SKM-1 treated with dmso at 0.1 percent for 144 hours (cell line): ENCODE measurements around the gene KCNQ1.

Source experiments
- DNase-seq: peaks from one replicate; lab custom pipeline; 2025; ENCODE audit not compliant: unreplicated experiment; lab: John Stamatoyannopoulos, UW

Gene KCNQ1

DNA sequence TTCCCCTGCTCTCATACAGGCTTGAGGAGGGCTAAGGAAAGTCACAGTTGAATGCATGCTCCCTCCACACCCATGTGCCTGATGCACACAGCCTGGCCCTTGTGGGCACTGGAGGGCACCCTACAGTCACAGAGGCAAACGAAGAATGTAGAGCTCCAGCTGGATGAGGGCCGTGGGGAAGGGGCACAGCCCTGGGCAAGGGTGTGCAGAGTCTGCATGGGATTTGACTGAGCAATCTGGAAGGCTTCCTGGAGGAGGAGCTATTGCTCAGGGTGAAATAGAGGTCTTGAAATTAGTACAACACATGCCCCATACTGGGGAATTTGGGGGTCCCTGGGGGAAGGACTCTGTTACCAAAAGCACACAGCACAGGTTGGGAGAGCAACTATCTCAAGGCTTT is 64.0 kb downstream of the KCNQ1 start:
- DNase-seq: no peak

DNA sequence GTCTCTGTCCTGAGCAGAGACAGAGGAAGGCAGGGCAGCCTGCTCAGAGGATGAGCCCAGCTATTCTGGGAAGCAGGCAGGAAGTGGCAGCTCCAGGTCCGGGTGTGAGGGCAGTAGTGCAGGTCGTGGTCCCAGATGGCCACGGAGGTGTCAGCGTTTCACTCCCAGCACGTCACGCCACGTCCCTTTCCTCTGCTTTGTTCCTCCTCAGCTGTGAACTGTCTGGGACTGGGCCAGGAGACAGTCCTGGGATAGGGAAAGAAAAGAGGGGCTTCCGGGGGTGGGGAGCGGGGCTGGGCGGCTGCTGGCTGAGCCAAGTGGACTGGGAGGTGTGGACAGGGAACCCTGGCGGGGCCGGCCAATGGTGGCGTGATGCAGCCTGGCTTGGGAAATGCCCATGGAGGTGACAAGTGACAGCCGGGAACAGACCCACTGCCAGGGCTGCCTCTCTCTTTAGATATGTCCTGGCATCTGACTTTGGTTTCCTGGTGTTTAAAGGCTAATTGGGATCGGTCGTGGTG is 64.7 kb downstream of the KCNQ1 start:
- DNase-seq: no peak

DNA sequence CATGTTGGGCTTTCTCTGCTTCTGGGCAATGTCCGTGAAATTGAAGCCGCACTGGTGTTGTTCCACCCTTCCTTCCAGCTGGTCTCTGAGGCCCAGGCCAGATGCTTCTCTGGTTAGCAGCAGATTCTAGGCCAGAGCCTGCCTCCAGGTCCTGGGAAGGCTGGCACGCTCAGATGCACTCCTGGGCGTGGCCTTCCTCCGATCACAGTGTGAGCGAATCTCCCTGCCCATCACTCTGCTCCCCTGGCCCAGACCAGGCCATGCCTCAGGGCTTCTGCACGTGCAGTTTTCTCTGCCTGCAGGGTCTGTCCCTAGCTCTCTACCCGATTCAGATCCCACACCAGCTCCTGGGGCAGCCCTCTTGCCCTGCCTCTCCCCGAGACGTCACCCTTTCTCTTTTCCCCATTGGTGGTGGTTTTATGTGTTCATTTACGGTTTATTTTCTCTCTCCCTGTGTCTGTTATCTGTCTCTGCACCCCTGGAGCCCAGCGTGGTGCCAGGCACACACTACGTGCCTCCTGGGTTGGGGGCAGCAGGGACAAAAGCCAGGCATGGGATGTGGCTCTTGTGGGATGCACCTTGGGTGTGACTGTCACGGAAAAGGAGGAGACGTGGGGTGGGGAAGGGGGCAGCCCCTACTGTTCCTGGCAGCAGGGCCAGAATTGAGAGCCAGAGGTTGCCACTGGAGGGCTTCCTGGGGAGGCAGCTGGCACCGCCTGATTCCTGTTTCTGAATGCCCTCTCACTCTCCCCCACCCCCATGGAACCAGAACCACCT is 66.0 kb downstream of the KCNQ1 start:
- no peak for DNase-seq

DNA sequence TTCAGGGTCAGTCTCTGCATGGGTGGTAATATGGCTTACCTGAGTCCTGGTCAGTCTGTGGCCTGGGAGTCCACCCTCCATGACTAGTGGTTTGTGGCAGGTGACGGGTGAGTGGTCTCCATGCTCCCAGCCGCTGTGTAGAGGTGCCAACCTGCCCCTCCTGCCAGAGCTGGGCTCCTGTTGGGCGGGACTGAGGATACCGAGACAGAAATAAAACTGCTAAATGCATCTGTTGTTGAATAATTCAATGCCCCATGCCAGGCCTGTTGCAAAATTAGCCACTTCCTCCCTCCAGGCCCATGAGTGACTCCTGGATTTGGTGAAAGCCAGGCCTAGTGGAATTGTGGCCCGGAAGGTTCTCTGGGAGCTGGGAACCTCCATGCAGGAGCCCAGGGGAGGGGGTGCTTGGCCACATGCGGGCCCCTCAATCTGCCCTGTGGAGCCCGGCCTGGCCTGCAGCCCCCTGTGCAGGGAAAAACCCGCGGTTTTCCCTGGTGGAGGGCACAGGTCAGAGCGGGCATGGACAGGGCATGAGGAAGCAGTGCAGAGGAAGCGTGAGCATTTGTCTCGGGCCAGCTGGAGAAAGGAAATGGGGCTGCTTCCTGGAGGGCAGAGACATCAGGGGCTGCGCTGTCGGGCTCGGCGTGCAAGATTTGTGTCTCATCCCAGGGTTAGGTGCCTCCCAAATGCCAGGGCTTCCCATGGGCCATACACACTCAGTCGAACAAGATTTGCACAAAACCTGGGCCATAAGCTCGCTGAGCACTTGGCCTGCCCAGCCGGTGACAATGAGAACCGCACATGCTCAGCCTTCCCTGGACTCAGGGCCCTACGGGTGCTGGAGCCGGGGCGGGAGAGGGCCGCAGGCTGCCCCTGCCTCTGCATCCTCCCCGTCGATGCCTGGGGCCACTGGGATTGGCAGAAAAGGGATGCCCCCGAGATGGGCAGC is 66.9 kb downstream of the KCNQ1 start:
- no peak for DNase-seq

DNA sequence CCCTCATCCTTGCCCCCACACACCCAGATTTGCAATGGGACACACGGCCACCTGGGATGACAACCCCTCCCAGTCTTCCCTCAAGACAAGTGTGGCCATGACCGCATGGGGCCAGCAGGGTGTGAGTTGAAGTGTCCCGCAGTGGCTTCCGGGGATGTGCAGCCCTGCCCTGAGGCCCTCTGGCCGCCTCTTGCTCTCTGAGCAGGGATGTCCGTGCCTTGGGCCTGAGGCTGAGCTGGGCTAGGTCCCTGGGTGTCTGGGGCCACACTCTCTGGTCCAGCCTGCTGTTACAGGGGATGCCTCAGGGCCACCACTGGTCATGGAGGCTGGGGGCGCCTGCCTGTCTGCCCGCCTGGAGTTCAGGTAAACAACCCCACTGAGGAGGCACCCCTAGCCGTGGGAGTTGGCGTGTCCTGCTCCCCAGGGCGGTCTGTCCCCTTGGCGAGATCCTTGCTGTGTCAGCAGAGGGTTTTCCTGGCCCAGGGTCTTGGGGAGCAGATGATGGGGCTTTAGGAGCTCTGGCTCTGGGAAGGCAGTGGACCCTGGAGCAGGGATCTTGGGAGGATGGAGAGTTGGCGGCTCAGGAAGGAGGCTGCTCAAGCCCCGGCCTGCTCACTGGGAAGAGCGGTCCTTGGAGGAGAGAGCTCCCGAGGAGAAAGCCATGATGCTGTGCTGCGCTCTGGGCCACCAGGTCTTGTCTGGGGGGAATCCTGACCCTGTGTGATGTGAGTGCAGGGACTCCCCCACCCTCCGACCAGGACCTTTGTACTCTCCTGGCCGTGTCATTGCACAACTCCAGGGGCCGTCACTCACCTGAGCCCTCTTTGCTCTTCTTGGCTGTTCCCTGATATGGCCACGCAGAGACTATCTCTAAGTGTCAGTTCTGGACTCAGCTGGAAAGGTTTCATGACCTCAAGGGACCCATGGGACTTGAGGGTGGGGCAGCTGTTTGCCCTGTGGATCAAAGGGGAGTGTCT is 67.9 kb downstream of the KCNQ1 start:
- no peak for DNase-seq

GRCh38 chr11:2513441-2513840 is 68.6 kb downstream of the KCNQ1 start:
- DNase-seq: no peak

GRCh38 chr11:2515401-2516275 is 70.8 kb downstream of the KCNQ1 start:
- no peak for DNase-seq

DNA sequence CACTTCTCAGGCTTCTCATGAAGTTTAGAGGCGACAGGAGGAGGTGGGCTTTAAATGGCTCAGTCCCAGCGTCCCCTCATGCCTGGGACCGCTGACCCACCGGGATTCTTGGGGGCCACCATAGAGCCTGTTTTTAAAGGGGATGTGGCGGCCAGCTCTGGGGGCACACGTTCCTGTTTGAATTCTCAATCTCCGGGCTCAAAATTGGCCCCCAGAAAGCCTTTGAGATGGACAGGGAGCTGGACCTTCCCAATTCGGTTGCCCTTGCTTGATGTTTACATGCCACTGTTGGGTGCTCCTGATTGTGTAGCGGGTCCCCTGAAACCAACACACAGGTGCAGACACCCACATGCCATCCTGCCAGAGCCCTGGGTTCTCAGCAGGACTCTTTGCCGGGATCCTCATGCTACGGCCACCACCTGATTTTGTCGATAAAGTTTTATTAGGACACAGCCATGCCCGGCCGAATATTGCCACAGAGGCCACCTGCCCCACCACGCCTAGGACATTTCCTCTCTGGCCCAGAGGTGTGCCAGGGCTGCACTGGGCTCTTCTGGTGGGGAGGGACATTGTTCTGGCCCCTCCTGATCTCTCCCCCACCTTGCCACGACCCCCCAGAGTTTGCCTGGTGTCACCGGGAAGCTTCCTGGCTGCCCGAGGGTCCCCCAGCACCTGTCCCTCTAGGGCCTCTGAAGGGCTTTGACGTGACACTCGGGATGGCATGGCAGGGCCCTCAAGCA is 71.6 kb downstream of the KCNQ1 start:
- DNase-seq: no peak

DNA sequence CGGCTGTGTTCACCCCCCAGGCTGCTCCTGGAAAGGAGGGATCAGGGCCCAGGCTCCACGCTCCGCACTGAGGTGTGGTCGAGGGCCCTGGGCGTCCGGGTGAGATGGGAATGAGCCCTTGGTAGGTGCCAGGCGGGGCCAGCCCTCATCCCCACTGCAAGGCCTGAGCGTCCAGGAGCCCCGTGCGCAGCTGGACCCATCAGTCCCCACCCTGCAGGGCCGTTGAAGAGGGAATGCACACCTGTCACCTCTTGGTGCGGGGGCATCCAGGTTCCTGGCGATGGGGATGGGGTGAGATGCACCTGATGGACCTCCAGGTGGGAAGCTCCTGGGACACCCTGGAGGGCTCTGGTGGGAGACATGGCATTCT is 72.2 kb downstream of the KCNQ1 start:
- DNase-seq: no peak

- no peak for DNase-seq
These were observed 72.7 kb downstream of the KCNQ1 start for GRCh38 chr11:2517386-2518064.

- DNase-seq: no peak
These were observed 73.5 kb downstream of the KCNQ1 start for GRCh38 chr11:2518111-2518982.

- no peak for DNase-seq
These were observed 74.2 kb downstream of the KCNQ1 start for GRCh38 chr11:2518983-2519340.

DNA sequence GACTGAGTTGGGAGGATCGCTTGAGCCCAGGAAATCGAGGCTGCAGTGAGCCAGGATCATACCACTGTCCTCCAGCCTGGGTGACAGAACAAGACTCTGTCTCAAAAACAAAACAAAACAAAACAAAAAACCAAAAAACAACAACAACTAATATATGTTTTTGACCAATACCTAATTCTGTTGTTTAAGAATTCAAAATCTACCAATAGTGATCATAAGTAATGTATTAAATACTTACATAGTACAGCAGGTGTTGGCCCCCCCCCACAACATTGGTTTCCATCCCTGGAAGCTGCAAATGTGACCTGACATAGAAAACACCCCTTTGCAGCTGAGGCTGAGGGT is 74.7 kb downstream of the KCNQ1 start:
- no peak for DNase-seq

GRCh38 chr11:2519862-2520735 is 75.3 kb downstream of the KCNQ1 start:
- DNase-seq: no peak

DNA sequence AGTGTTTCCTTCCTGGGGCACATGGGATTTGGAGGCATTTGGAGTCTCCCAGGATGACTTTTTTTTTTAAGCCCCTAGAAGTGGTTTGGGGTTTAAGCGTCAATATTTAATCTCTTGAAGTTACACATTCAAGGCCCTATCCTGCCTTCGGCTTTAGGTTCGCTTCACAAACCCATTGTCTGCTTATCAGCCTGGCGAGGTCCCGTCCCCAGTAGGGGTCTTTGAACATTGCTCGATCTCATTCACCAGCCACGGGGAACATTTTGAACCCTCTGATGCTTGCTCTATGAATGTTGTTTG is 75.9 kb downstream of the KCNQ1 start:
- no peak for DNase-seq

DNA sequence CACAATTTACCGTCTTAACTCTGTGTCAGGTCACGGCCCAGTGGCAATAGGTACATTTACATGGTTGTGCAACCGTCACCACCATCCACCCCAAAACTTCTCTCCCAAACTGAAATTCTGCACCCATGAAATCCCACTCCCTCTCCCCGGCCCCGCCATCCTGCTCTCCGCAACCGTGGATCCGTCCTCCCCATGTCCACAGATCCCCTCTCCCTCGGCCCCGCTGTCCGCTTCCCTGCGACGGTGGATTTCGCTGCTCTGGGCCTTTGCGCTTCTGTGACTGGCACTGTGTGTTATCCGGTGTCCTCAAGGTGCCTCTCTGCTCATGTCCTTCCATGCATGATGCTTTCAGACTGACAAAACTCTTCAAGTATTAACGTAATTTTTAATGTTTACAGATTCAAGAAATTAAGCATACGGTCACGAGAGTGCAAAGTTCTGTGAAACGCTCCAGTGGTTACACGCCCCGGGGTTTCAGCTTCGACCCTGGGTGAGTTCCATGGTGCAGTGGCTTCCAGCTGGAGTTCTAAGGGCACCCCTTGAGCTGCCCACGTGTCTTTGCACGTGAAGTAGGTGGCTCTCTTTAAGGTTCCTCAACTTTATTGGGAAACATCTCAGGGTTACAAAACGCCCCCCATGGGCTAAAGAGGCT is 76.4 kb downstream of the KCNQ1 start:
- DNase-seq: no peak
